HEK293 (cell line): ENCODE data around the gene DMD.

Experiments
- CTCF ChIP-seq: fragments of 450-650 bp; formaldehyde crosslinking; IDR thresholded peaks from 2 replicates; pipeline ENCODE4 v1.5.1; 2016; ENCODE audit warnings: missing biosample characterization, missing genetic modification characterization
- KLF7 ChIP-seq: fragments of 450-650 bp; formaldehyde crosslinking; IDR thresholded peaks from 2 replicates; pipeline ENCODE4 v1.5.1; 2016; ENCODE audit warnings: missing biosample characterization, missing genetic modification characterization, borderline replicate concordance
- REST ChIP-seq: fragments of 450-650 bp; formaldehyde crosslinking; IDR thresholded peaks from 2 replicates; pipeline ENCODE4 v1.5.1; 2016; ENCODE audit warnings: missing biosample characterization, missing genetic modification characterization
- YY1 ChIP-seq: fragments of 450-650 bp; formaldehyde crosslinking; IDR thresholded peaks from 2 replicates; pipeline ENCODE4 v1.5.1; 2018; ENCODE audit warnings: missing biosample characterization, missing genetic modification characterization
- ZSCAN18 ChIP-seq: fragments of 450-650 bp; formaldehyde crosslinking; IDR thresholded peaks from 2 replicates; pipeline ENCODE4 v1.5.1; 2016; ENCODE audit warnings: missing biosample characterization, missing genetic modification characterization

GRCh38 chrX:31542566-31542965 is 1668.8 kb downstream of the DMD start:
- TF ChIP-seq CTCF (tag by site-specific recombination) (no peak), KLF7 (tag by site-specific recombination) (no peak), YY1 (tag by site-specific recombination) (no peak), REST (no peak), ZSCAN18 (tag by site-specific recombination) (no peak)
